GM19238 (cell line): ENCODE results near the gene ADCK2.
"Not testable (repeated sequence)": the region's sequence is repeated elsewhere in the genome, so short reads cannot be mapped to it uniquely, and the experiment has no call there.

Experiments
- DNase-seq: peaks from one replicate; pipeline ENCODE4 v3.0.0; 2011; ENCODE audit warnings: low spot score; ENCODE audit not compliant: insufficient read length

Gene ADCK2

DNA sequence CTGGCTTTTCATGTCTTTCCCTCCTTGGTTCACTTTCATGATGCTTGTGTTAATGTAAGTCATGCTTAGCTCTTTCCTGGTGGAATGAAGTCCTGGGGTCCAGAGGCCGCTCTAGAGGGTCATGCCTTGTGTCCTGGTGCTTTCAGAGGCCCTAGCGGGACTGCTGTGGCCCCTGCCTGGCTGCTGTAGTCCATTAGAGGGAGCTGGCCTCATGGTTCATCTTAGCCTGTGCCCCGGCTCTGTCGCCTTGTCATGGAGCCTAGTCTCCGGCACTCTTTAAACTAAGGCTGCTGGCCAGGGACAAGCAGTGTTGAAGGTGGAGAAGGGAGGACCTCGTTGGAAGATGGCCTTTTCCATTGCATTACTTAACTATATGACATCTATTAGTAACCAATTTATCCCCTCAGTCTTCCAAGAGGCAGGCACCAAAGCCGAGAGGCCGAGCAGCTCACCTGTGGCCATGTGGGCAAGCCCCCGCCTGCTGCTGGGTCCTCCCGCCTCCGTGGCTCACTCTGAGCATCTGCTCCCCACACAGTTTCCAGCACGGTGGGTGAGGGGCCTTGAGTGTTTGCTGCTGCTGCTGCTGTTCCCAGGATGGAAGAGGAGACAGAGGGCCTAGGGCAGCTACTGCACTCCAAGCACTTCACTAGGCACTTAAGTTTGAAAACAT, 18.8 kb downstream of the ADCK2 start:
- no peak for DNase-seq

DNA sequence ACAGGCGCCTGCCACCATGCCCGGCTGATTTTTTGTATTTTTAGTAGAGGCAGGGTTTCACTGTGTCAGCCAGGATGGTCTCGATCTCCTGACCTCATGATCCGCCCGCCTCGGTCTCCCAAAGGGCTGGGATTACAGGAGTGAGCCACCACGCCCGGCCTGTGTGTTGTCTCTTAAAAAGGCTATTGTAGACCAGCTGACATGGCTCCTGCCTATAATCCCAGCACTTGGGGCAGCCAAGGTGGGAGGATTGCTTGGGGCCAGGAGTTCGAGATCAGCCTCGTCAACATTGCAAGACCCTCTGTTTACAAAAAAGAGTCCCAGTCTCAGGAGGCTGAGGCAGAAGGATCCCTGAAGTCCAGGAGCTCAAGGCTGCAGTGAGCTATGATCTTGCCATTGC, 21.1 kb downstream of the ADCK2 start:
- not testable (repeated sequence) for DNase-seq

DNA sequence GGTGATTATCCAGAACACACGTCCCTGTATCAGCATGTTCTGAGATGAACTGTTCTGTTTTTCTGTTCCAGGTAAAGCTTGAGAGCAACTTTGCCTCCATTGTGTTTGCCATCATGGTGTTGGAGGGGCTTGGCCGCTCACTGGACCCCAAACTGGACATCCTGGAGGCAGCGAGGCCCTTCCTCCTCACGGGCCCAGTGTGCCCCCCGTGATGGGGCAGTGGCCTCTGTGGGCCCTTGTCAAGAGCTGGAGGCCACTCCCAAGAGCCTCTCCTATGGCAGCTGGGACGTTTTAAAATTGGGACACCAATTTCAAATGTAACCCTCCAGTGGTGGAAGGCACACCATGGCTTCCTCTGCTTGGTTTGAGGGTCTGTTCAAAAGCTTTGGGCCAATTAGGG, 21.8 kb downstream of the ADCK2 start:
- no peak for DNase-seq

DNA sequence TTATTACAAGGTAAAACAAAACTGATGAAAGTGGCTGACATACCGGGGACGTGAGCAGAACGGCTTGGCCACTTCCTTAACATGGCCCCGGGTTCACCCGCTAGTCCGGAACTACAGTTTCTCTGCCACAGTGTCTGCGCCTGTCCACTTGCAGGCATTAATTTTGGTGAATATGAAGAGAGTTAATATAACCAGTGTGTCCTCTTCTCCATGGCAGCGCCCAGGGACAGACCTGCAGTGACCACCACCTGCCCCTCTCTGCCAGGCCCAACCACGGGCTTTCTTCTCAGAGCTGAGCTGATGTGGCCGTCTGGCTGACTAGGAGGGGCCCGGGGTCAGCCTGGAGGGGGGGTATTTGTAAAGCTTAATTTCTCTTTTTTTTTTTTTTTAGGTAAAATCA, 22.6 kb downstream of the ADCK2 start:
- no peak for DNase-seq

DNA sequence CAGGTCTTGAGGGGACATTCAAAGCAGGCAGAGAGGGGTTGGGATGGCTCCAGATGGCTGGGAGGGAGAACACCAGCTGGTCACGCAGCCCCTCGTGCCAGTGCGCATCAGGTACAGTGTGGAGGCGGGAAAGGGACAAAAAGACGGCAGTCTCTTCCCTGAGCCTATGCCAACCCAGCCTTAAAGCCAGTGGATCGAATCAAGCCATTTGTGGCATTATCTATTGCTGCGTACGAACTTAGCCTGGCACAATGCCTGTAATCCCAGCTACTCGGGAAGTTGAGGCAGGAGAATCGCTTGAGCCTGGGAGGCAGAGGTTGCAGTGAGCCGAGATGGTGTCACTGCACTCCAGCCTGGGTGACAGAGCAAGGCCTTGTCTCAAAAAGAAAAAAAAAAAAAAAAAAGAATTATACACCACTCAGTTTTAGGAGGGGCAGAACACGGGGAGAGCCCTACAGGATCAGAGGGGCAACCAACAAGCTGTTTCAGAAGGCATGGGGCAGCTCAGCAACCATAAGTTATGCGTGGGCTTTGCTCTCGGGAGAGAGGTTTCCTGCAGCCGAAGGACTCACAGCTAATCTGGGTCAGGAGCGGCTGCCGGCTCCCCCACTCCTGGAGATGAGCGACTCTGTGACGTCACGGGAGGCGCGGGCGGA, 23.4 kb downstream of the ADCK2 start:
- peak; percentile 95 for DNase-seq

DNA sequence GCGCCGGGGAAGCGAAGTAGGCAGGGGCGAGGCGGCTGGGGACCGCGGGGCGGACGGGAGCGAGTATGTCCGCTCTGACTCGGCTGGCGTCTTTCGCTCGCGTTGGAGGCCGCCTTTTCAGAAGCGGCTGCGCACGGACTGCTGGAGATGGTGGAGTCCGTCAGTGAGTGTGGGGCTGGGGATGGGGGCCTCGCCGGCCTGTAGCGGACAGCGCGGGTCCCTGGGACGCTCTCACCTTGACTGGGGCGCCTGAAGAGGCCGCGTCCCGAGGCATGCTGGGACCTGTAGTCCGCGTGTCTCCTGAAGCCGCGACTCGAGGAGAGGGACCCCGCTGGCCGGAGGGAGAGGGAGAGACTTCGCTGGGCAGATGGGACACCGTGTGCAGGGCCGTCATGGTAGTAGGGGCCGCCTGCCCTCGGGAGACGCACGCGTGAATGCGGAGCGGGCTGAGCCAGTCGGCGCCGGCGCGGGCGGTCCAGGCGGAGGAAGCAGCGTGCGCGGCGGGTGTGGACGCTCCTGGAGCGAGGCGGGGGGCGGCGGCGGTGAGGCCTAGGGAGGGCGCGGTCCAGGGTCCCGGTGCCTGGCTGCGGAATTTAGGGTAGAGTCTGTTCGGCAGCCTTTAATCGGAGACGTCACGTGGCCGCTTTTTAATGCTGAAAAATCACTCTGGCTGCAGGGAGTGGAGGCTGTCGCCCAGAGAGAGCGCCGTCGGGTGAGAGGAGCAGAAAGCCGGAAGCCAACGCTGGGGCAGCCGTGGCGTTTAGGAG, 24.1 kb downstream of the ADCK2 start, which contains the start of gene NDUFB2:
Gene NDUFB2 (plus strand): TSS at position 29 of the 767 bp plus-strand sequence. CDS start 37 bp downstream, at position 66.
- DNase-seq, result peak; percentile 83

DNA sequence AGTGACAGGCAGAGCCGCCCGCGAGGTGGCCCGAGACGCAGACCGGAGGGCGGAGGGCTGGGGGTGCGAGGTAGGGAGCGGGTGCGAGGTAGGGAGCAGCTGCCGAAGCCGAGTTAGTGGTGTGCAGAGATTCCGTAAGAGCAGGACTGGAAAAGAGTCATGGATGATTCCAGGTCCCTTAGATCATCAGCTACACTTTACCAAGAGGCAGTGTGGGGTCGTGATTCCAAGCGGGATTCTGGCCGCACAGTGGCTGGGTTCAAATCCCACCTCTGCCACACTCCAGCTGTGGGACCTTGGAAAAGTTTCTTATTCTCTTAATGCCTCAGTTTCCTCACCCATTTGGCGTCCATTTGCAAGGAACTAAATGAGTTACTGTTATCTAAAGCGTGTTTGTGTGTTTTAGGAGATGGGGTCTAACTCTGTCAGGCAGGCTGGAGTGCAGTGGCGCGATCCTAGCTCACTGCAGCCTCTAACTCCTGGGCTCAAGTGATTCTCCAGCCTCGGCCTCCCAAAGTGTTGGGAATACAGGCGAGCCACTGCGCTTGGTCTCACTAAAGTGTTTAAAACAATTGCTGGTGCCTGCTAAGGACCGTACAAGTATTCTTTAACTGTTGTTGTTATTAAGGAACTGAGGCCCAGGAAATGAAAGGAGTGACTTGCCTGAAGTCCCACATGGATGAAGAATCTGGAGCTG, 24.9 kb downstream of the ADCK2 start:
- no peak for DNase-seq

DNA sequence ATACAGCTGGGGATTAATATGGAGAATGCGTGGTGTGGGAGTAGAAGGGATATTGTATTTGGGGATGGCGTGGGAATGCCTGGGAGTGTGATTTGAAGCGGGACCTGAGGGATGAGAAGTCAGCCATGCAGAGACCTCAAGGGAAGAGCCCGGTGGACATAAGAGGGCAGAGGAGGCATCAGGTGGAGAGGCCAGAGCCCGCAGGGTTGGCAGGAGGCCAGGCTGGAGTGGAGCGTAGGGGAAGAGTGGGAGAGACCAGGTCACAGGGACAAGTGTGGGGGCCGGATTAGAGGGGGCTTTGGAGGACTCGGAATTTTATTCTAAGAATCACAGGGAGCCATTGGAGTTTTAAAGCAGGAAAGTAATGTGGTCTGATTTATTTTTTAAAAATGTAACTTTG, 25.7 kb downstream of the ADCK2 start:
- DNase-seq, result no peak

DNA sequence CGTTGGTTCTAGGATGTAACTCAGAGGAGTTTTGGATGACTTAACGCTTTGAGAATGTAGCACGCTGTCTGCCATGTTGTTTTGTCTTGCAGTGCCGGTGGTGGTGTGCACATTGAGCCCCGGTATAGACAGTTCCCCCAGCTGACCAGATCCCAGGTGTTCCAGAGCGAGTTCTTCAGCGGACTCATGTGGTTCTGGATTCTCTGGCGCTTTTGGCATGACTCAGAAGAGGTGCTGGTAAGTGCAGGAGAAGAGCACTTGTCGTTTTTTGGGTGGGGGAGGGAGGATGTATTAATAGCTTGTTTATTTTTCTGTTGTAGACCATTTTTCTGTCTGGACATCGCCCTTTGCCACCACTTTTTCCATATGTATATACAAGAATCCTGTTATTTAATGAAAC, 30.0 kb downstream of the ADCK2 start:
- DNase-seq, result no peak

DNA sequence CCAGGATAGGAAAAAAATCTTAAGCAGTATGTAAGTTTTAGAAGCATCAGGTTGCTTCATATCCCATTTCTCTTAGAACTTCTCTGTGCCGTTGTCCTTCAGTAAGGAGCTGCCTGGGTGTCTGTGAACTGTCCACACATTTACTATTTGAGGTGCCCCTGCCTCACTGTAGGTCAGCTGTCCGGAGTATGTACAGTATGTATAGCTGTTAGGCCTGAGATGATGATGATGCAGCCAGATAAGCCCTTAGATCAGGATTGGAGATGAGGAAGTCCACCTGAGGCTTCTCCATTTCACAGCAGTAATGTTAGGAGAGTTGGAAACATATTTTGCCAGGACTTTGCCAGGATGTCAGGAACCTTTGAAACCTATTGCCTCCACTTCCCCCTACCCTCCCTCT, 31.5 kb downstream of the ADCK2 start:
- DNase-seq, result no peak

DNA sequence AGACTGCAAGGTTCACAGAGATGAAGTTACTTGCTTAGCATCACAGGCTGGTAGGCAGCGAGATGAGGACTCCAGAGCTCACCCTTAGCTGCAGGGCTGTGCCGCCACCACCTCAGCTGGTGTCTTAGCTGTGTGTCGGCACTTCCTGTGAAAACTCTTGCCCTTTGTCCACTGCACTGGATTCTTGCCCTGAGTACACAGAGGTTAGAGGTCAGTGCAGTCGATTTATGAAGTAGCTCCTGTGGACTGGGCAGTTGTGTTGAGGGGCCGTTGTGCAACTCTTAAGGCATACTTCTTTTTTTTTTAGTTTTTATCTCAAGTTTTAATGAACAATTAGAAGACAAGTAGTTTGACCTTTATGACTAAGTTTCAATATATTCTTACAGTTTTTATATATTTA, 34.4 kb downstream of the ADCK2 start:
- DNase-seq, result no peak

DNA sequence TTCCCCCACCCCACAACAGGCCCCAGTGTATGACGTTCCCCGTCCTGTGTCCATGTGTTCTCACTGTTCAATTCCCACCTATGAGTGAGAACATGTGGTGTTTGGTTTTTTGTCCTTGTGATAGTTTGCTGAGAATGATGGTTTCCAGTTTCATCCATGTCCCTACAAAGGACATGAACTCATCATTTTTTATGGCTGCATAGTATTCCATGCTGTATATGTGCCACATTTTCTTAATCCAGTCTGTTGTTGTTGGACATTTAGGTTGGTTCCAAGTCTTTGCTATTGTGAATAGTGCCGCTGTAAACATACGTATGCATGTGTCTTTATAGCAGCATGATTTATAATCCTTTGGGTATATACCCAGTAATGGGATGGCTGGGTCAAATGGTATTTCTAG, 36.0 kb downstream of the ADCK2 start:
- DNase-seq, result not testable (repeated sequence)

DNA sequence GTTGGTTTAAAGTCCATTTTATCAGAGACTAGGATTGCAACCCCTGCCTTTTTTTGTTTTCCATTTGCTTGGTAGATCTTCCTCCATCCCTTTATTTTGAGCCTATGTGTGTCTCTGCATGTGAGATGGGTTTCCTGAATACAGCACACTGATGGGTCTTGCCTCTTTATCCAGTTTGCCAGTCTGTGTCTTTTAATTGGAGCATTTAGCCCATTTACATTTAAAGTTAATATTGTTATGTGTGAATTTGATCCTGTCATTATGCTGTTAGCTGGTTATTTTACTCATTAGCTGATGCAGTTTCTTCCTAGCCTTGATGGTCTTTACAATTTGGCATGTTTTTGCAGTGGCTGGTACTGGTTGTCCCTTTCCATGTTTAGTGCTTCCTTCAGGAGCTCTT, 39.6 kb downstream of the ADCK2 start:
- not testable (repeated sequence) for DNase-seq

DNA sequence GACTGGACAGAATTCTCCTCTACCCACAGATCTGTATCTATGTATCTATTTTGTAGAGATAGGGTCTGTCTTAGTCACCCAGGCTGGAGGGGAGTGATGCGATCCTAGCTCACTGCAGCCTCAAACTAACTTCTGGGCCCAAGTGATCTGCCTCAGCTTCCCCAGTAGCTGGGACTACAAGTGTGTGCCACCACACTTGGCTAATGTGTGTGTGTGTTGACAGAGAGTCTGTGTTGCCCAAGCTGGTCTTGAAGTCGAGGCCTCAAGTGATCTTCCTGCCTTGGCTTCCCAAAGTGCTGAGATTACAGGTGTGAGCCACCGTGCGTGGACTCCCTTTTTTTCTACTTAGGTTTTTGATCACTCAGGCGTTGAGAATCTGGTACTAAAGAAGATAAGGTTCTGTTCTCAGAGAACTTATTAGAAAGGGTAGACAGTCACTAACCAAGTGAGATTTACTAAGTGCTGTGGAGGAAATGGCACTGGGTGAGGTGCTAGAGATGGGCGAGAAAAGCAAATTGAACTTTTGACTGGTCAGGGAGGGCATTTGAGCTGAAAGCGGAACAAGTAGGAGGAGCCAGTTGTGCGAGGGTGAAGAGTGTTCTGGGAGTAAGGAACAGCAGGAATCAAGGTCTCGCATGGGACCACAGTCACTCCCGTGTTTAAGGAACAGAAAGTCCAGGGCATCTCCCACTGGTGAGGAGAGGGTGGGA, 41.7 kb downstream of the ADCK2 start:
- no peak for DNase-seq

DNA sequence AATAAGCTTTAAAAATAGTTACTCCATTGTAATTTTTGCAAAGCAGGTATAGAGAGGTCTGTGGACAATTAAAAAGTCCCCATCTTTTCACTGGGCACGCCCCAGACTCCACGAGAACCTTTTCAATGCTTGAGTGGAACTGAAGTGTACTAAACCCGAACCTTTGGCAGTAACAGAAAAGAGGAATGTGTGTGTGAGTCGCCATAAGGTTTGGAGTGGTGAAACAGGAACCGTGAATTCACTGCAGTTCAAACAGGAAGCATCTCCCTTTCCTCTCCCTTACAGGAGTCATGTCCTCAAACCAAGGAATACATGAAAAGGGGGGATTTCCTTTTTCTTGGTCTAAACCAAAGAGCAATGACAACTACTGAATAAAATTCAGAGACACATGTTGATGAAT, 47.0 kb downstream of the ADCK2 start:
- DNase-seq, result no peak

DNA sequence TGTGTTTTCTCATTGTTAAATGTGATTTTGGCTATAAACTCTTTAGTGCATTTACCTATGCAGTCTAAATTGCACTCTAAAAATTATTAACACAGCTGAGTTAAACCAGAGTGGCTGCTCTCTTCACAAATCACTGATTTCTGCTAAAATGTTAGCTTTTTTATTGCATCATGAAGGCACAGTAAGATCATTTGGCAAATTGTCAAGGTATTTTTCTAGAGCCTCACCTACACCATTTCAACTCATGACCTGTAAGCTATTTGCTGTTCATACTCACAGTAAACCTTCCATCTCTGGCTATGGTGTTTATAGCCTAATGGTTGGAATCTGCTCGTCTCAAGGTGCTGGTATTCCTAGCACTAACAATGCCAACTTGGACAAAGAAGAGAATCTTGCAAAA, 49.5 kb downstream of the ADCK2 start:
- no peak for DNase-seq

DNA sequence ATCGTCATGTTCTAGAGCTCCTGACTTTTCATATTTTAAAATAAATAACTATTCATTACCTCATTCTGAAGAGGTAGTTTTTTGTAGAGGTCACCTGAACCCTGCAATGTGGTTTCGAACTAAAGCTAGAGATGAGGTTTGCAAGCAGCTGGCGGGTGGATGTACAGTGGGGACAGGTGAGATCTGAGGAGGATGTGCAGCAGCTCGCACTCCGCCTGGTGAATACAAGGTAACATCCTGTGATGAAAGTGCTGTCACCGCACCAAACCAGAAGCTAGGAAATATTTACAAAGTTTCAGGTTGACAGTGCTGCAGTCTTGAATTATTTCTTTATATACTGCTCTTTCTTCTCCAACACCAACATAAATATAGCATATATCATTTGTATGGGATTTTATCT, 50.3 kb downstream of the ADCK2 start:
- DNase-seq, result no peak

DNA sequence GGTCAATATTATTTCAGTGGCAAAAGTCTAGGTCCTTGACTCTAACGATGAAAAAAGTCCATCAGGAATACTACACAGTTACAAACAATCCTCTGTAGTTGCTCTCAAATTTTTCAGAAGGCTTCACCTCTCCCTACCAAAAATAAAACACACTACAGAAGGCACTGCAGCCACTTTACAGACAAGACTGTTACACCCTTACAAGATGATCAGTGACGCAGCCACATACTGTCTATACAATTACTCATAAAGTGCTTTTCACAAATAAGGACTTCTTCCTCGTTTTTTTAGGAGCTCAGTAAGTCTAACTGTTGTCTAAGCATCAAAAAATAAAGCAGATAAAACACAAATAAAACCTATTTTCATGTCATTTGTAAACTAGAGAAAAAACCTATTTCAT, 50.8 kb downstream of the ADCK2 start:
- no peak for DNase-seq

DNA sequence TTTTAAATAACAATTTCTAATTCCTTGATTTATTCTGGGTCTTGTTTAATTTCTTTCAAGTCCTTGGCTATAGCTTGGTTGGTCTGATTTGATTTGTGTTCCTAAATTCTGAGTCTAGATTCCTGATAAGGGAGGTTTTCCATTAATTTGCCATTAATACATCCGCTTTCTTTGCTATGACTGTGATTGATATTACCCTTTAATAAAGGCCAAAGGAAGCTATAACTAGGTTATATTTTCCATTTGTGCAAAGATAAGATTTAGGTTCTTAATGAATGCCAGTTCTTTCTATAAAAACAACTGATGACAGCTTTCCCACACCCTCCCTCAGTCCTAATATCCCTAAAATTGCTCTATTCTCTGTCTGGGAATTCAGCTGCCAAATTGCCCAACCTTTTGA, 52.0 kb downstream of the ADCK2 start:
- no peak for DNase-seq

DNA sequence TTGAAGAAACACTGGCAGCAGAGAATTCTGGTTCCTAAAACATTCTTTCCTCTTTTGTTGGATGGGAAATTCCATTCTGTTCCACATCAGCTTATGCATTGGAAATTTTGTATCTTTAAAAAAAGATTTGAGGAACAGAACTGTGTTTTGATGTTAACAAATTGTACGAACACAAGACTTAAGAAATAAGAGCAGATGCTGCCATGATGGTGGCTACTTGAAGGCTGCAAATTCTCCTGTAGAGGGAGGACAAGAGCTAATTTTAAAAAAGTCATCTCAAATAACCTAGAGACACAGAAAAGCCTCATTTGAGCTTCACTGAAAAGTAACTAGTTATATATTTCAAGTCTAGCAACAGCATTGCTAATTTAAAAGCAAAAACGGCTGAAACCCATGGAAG, 53.5 kb downstream of the ADCK2 start:
- DNase-seq, result no peak

DNA sequence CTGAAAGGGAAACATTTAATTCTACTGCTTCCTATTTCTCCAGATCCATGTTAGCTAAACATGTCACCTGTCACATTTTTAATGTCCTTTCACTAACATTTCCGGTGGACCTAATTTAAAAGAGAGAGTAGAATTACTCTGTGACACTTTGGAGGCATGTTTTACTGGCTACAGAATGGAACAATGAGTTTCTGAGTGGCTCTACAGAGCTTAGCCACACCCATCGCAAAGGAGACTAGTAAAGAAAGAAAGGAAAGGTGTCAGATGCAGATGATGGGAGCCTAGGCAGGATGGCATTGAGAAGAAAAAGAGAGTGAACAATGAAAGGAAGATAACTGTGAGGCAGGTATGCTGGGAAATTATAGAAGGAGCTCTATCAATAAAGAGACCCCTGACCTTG, 59.7 kb downstream of the ADCK2 start:
- DNase-seq, result no peak
